ENCODE measurements around the gene SNCB.

SNCB gene

GRCh38 chr5:176629853-176630680, at the start of gene SNCB, which contains the start of gene EIF4E1B:
Gene SNCB, minus strand, starts transcription at chr5:176630534. Its CDS starts 880 bp downstream, at chr5:176629654.
Gene EIF4E1B, plus strand, starts transcription at chr5:176630675. Its CDS starts 12,113 bp downstream, at chr5:176642788.
- TF ChIP-seq, protein P1, sequence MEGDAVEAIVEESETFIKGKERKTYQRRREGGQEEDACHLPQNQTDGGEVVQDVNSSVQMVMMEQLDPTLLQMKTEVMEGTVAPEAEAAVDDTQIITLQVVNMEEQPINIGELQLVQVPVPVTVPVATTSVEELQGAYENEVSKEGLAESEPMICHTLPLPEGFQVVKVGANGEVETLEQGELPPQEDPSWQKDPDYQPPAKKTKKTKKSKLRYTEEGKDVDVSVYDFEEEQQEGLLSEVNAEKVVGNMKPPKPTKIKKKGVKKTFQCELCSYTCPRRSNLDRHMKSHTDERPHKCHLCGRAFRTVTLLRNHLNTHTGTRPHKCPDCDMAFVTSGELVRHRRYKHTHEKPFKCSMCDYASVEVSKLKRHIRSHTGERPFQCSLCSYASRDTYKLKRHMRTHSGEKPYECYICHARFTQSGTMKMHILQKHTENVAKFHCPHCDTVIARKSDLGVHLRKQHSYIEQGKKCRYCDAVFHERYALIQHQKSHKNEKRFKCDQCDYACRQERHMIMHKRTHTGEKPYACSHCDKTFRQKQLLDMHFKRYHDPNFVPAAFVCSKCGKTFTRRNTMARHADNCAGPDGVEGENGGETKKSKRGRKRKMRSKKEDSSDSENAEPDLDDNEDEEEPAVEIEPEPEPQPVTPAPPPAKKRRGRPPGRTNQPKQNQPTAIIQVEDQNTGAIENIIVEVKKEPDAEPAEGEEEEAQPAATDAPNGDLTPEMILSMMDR (IDR thresholded peaks at IDR 0.05) = peak; percentile 30; the same call in 1 of the 2 replicates
- no peak for TF ChIP-seq ZFX (IDR thresholded peaks at IDR 0.05; ENCODE audit: borderline replicate concordance)

DNA sequence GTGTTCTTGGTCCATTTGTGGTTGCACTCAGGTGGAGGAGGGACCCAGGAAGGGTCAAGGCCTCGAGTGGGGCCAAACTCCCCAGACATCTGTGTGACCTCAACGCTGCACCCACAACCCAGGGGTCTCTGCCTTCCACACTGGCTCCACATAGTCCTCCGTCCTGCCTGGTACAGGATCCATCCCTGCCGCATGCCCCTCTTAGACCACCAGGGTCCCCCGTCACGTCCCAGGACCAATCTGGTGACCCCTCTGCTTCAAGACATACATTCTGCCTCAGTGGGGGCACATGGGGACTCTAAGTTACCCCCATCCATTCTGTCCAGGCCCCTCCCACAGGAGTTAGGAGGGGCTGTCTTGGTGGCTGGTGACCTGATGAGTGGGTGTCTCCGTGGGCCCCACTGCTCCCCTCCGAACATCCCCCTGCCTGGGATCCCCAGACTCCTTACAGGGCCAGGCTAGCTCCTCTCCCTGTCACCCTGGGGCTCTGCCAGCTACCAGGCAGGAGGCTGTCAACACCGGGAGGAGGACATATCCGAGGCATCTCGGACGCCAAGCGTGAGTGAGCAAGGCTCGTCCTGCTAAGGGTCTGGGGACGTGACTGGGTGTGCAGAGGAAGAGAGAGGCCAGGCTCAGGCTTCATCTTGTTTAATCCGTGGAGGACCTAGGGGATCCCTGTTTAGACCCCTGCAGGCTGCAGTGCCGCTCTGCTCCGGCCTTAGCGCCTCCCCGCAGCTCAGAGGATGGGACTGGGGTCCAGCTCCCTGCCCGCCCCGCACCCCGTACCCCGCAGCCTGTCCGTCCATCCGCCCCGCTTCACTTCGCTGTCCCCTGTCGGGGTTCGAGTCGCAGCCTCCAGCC, 49.3 kb upstream of the SNCB start:
- H3K27ac ChIP-seq = no peak overlapping the region
- TF ChIP-seq, protein P1 (IDR thresholded peaks at IDR 0.05) = no peak

More at GRCh38 chr5:176629853-176630680, at the start of gene SNCB, which contains the start of gene EIF4E1B:
- H3K27ac ChIP-seq = no peak within 1 kb of the TSS

- TF ChIP-seq, protein P1 (IDR thresholded peaks at IDR 0.05) = no peak
- no peak for TF ChIP-seq ZFX (IDR thresholded peaks at IDR 0.05; ENCODE audit: borderline replicate concordance)
- H3K27ac ChIP-seq = no peak overlapping the region
Observed at GRCh38 chr5:176678584-176678983, 48.2 kb upstream of the SNCB start.

GRCh38 chr5:176677209-176677939, 47.0 kb upstream of the SNCB start:
- H3K27ac ChIP-seq = no peak overlapping the region

GRCh38 chr5:176676361-176676824, 46.1 kb upstream of the SNCB start:
- TF ChIP-seq, protein P1 (IDR thresholded peaks at IDR 0.05) = no peak
- no peak for TF ChIP-seq ZFX (IDR thresholded peaks at IDR 0.05; ENCODE audit: borderline replicate concordance)
- H3K27ac ChIP-seq = no peak overlapping the region

More at GRCh38 chr5:176677209-176677939, 47.0 kb upstream of the SNCB start:
- TF ChIP-seq ZFX (IDR thresholded peaks at IDR 0.05; ENCODE audit: borderline replicate concordance) = no peak
- TF ChIP-seq, protein P1 (IDR thresholded peaks at IDR 0.05) = no peak

DNA sequence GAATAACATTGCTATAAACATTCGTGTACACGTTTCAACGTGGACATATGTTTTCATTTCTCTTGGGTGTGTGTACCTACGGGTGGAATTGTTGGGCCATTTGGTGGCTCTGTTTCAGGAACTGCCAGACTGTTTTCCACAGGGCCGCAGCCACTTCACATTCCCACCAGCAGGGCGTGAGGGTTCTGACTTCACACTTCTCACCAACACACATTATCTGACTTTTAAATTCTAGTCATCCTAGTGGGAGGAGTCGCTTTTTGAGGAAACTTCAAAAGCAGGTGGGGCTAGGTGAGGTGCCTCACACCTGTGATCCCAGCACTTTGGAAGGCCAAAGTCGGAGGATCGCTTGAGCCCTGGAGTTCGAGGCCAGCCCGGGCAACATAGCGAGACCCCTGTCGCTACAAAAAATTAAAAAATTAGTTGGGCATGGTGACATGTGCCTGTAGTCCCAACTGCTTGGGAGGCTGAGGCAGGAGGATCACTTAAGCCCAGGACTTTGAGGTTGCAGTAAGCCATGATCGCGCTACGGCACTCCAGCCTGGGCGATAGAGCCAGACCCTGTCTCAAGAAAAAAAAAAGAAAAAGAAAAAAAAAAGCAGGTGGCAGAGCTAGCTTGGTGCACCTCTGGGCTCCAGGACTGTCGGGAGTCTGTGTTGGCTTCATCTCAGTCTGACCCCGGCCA, 45.5 kb upstream of the SNCB start:
- TF ChIP-seq, protein P1 (IDR thresholded peaks at IDR 0.05) = peak; percentile 41
- no peak for TF ChIP-seq ZFX (IDR thresholded peaks at IDR 0.05; ENCODE audit: borderline replicate concordance)
- no peak overlapping the region for H3K27ac ChIP-seq

Data from 22Rv1 (cell line).